ENCODE results near the gene LMCD1.

DNA sequence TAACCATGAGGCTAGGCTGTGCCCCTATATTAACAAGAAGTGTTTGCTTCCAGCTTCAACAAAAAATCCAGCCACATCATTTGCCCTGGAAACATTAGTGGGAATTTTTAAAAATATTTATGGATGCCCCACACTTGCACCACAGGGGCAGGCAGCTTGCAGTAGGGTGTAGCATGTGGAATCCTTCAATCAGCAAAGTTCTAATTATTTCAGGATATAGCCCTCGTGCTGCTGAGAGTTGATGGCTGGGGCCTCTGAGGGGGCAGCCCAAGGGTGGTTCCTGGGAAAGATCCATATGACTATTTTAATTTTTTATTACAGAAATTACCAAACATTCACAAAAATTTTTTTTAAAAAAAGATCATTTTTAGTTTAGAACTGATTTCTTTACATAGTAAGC is 35.1 kb upstream of the LMCD1 start:
- TF ChIP-seq, protein P1, sequence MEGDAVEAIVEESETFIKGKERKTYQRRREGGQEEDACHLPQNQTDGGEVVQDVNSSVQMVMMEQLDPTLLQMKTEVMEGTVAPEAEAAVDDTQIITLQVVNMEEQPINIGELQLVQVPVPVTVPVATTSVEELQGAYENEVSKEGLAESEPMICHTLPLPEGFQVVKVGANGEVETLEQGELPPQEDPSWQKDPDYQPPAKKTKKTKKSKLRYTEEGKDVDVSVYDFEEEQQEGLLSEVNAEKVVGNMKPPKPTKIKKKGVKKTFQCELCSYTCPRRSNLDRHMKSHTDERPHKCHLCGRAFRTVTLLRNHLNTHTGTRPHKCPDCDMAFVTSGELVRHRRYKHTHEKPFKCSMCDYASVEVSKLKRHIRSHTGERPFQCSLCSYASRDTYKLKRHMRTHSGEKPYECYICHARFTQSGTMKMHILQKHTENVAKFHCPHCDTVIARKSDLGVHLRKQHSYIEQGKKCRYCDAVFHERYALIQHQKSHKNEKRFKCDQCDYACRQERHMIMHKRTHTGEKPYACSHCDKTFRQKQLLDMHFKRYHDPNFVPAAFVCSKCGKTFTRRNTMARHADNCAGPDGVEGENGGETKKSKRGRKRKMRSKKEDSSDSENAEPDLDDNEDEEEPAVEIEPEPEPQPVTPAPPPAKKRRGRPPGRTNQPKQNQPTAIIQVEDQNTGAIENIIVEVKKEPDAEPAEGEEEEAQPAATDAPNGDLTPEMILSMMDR (IDR thresholded peaks at IDR 0.05; ENCODE audit: control extremely low read depth in 1 of 3, insufficient read depth in 1 of 3, low read depth in 1 of 3, low read length in 3 of 3): no peak
- TF ChIP-seq EZH2 (IDR thresholded peaks at IDR 0.05; ENCODE audit: low read depth, low read length, severe bottlenecking): no peak
- no peak for TF ChIP-seq GABPA (IDR thresholded peaks at IDR 0.05; ENCODE audit: borderline replicate concordance, insufficient read depth, low read length)
- TF ChIP-seq EP300 (IDR thresholded peaks at IDR 0.05; ENCODE audit: borderline replicate concordance in 1 of 2, low read depth in 2 of 2, low read length in 2 of 2): no peak

Data from H1 (cell line).